Measurements from ENCODE around the gene ARFGEF3. TPM values are rescaled to one million over a fixed set of nuclear protein-coding genes. Genes with fewer than 3 reads are reported as not detected.
"Not testable (repeated sequence)": the region's sequence is repeated elsewhere in the genome, so short reads cannot be mapped to it uniquely, and the experiment has no call there.

Gene ARFGEF3
- total RNA-seq, 1 donor from 2014 or later = 1.8 TPM

- no peak overlapping the region for H3K4me3 ChIP-seq
- H3K4me1 ChIP-seq = no peaks in the 10 kb centered on the region
- no peak overlapping the region for H3K27ac ChIP-seq
- DNase-seq (ENCODE audit: low spot score in 2 of 2) = no peak
- intact Hi-C loops (cut with DNase I) = no loop called here
- no peaks in the 10 kb centered on the region for H3K9me3 ChIP-seq
- no peaks in the 10 kb centered on the region for H3K27me3 ChIP-seq
- no peaks in the 10 kb centered on the region for H3K36me3 ChIP-seq
- no peak for TF ChIP-seq CTCF (IDR thresholded peaks at IDR 0.05)
Observed at GRCh38 chr6:138206862-138207261, 45.1 kb downstream of the ARFGEF3 start.

DNA sequence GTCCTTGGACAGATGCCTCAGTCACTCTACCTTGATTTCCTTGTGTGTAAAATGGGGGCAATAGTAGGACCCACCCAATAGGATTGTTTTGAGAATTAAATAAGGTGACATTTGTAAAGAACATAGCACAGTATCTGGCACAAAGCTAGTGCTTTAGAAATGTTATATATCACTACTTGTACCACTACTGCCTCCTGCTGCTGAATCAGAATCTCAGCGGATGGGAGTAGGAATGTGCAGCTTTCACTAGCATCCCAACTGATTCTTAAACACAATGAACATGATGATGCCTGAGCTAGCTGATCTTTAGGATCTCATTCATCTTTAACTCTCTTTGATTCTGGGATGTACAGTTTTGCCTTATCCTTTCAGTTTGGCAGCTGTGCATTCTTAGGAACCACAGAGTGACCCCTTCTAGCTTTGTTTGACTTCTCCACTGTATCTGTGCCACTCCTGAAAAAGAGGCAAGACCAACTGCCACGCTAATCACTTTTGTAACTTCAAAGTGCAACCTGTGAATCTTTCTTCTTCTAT, 49.4 kb downstream of the ARFGEF3 start:
- no peak overlapping the region for H3K27ac ChIP-seq
- H3K9me3 ChIP-seq = no peaks in the 10 kb centered on the region
- no peaks in the 10 kb centered on the region for H3K4me1 ChIP-seq
- no peaks in the 10 kb centered on the region for H3K27me3 ChIP-seq
- no peak for DNase-seq (ENCODE audit: low spot score in 2 of 2)
- no peak for TF ChIP-seq CTCF (IDR thresholded peaks at IDR 0.05)
- intact Hi-C loops (cut with DNase I) = no loop called here
- H3K36me3 ChIP-seq = no peaks in the 10 kb centered on the region
- H3K4me3 ChIP-seq = no peak overlapping the region

DNA sequence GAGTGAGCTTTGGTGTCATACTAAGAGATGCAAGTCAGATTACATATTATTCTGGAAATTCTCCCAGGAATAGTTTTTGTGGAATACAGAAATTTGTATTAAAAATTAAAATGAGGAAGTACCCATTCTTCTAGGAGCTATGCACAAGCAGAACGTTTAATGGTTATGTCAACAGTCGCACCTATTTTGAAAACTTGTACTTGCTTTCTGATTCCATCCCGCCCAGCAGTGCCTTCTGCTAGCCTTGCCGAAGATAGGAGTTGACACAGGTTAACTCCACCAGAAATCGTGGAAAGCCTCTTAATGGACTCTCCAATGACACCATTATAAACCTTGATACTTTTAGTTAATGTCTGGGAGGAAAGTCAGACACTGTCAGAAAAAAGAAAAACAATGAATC, 49.9 kb downstream of the ARFGEF3 start:
- H3K4me1 ChIP-seq = no peaks in the 10 kb centered on the region
- TF ChIP-seq CTCF (IDR thresholded peaks at IDR 0.05) = no peak
- intact Hi-C loops (cut with DNase I) = no loop called here
- no peaks in the 10 kb centered on the region for H3K27me3 ChIP-seq
- H3K36me3 ChIP-seq = no peaks in the 10 kb centered on the region
- DNase-seq (ENCODE audit: low spot score in 2 of 2) = no peak
- no peak overlapping the region for H3K27ac ChIP-seq
- H3K9me3 ChIP-seq = no peaks in the 10 kb centered on the region
- no peak overlapping the region for H3K4me3 ChIP-seq

- H3K27ac ChIP-seq; intact Hi-C loops (cut with DNase I): not testable (repeated sequence)
Observed at GRCh38 chr6:138212530-138212929, 50.8 kb downstream of the ARFGEF3 start.

DNA sequence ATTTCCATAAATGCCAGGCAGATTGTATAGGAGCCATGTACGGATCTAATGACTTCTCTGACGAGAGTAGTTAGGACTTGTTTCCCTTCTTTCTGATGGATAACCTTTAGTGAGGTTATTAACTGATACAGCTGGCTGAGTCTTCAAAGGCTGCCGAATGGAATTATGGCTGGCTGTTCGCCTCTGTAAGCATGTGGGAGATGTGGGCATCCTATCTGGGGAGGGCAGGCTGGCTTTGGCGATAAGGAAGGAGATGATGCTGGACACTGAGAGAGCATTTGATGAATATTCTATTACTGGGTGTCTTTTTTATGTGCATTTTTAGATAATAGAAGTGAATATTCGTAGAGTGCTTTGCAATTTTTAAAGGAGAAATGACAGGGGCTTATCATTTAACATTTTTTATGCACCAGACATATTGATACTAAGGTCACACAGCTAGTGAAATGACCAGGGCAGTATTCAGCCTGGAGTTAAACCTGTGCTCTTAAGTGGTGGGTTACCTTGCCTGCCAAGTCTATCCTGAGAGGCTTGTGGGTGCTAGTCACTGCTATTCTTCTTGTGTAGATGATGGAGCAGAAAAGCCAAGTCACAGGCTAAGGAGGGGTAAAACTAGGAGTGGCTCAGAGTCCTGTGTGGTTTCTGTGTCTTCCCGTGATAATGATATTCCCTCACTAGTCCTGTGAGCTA, 53.5 kb downstream of the ARFGEF3 start:
- Histone ChIP-seq H3K4me1 (no peaks in the 10 kb centered on the region), H3K9me3 (no peaks in the 10 kb centered on the region), H3K27me3 (no peaks in the 10 kb centered on the region), H3K4me3 (no peak overlapping the region), H3K27ac (no peak overlapping the region), H3K36me3 (no peaks in the 10 kb centered on the region)
- no peak for TF ChIP-seq CTCF (IDR thresholded peaks at IDR 0.05)
- no peak for DNase-seq (ENCODE audit: low spot score in 2 of 2)
- intact Hi-C loops (cut with DNase I) = no loop called here

More at GRCh38 chr6:138212530-138212929, 50.8 kb downstream of the ARFGEF3 start:
- not testable (repeated sequence) for H3K36me3 ChIP-seq; H3K4me1 ChIP-seq; DNase-seq (ENCODE audit: low spot score in 2 of 2); H3K27me3 ChIP-seq; H3K4me3 ChIP-seq; H3K9me3 ChIP-seq

DNA sequence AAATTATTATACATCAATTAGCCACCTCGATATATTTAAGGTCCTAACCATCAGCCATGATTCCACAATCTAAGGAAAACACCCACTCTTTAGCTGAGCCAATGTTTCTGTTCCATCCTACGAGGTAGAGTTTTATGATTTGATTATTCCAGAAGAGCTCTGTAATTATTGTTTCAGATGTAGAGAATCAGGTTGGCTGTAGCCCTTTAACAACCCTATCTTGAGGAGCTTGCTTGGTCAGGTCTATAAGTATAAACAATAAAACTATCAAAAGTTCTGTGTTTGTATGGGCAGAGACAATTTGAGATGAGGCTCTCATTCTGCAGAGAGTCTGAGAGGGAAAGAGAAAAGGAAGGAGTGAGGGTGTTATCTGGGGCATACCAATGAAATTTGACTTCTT, 56.7 kb downstream of the ARFGEF3 start, which contains the start of gene PBOV1:
Gene PBOV1 (minus strand): TSS at position 43 of the 400 bp plus-strand sequence. CDS start 96 bp downstream, outside the sequence.
- no peak within 1 kb of the TSS for H3K4me3 ChIP-seq
- no peaks in the 10 kb centered on the region for H3K27me3 ChIP-seq
- TF ChIP-seq CTCF (IDR thresholded peaks at IDR 0.05) = no peak
- DNase-seq (ENCODE audit: low spot score in 2 of 2) = no peak
- H3K9me3 ChIP-seq = no peaks in the 10 kb centered on the region
- no peaks in the 10 kb centered on the region for H3K4me1 ChIP-seq
- H3K27ac ChIP-seq = no peak within 1 kb of the TSS
- intact Hi-C loops (cut with DNase I) = no loop called here
- H3K36me3 ChIP-seq = no peaks in the 10 kb centered on the region

Measured in ascending aorta (tissue), 2 donors.